HG02798 (cell line): ENCODE data around the gene MC2R.
A peak's percentile ranks its signal among the peaks of the same experiment; 100 is the strongest.
"Not testable (repeated sequence)": the region's sequence is repeated elsewhere in the genome, so short reads cannot be mapped to it uniquely, and the experiment has no call there.

ENCODE experiments used
- ATAC-seq: cut with Tn5 transposase; IDR thresholded peaks from one replicate; pipeline ENCODE4 v1.9.1; 2021; ENCODE audit warnings: mild to moderate bottlenecking; ENCODE audit not compliant: unreplicated experiment, poor library complexity

MC2R gene

DNA sequence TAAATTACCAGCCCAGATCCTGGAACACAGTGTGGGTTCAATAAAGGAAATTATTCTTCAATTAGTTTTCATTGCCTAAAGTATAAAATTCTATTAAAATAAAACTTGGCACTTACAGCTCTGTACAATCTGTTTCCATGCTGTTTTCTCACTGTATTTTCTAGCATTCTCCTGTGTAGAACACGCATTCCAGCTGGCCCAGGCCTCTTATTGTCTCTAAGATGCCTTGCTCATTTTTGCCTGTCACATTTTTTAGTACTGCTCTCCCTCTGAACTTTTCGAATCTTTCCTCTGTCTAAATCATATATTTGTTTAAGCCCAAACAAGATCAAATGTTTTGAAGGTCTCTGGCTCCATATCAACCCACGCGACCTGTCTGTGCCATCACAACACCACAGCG, 20.8 kb downstream of the MC2R start:
- no peak for ATAC-seq

GRCh38 chr18:13893418-13893760, 21.9 kb downstream of the MC2R start:
- peak; percentile 98 for ATAC-seq

- ATAC-seq = no peak
Measured at GRCh38 chr18:13892098-13892497, 23.2 kb downstream of the MC2R start.

- no peak for ATAC-seq
Measured at GRCh38 chr18:13890761-13891361, 24.5 kb downstream of the MC2R start.

GRCh38 chr18:13889671-13890070, 25.7 kb downstream of the MC2R start:
- ATAC-seq = no peak

DNA sequence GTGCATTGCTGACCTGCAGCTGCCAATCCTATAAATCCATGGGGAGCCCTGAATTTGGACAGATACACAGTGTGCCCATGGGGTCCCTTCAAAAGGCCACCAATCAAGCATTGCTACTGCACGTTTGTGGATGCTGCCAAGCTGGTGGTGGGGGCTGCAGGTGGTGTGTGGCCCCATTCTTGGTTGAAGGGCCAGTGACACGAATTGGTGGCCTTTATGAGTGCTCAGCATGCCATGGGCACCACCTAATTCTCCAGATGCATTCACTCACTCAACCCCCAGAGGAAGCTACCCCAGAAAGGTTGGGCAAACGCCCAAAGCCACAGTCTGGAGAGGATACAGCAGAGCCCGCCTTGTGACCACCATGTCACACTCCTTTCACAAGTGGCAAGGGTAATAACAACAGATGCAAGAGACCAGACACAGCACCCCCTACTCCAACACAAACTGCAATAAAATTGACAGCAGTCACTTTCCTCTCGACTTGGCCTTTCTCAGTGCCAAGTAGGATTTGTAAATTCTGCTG, 27.1 kb downstream of the MC2R start:
- no peak for ATAC-seq

- ATAC-seq = no peak
Measured at GRCh38 chr18:13885009-13885408, 30.3 kb downstream of the MC2R start.

DNA sequence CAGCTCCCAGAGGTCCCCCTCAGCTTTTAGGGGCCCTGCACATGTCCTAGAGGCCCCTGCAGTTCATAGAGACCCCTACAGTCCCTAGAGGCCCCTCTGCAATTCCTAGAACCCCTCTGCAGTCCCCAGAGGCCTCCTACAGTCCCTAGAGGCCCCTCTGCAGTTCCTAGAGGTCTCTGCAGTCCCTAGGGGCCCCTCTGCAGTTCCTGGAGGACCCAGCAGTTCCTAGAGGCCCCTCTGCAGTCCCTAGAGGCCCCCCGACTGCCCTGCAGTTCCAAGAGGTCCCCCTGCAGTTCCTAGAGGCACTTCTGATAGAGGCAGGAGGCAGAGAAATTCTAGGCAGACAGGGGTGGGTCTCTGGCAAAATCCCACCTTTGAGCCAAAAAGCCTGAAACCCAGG, 35.4 kb downstream of the MC2R start:
- ATAC-seq = no peak

DNA sequence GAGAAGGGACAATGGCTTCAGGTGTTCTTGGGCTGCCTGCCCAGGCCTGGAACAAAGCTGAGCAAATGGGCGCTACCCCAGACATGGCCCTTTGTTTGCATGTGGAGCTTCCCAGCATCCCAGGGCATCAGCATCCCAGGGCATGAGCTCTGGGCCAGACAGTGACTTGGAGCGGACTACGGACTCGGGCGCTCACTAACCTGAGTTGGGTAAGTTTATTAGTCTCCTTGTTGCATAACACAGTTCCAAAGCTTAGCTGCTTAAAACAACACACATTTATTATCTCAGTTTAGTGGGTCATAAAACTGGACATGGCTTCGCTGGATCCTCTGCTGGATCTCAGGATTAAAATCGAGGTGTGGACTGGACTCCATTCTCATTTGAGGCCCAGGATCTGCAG, 35.8 kb downstream of the MC2R start:
- ATAC-seq = no peak

- no peak for ATAC-seq
Measured at GRCh38 chr18:13878857-13879256, 36.5 kb downstream of the MC2R start.

DNA sequence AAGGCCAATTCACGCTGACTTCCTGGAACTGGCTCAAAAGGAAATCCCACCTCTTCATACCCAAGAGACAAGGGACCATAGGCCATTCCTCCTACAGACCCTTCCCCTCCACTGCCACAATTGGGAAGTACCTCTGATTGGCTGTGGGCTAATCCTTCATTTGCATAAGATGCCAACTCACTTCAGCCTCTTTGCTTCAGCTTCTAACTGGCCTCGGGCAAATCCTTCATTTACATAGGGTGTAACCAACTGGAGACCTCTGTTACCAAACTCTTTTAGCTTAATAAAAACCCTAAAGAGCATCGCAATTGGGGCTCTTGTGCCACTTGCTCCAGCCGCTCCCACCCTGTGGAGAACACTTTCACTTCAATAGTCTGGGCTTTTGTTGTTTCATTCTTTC, 38.2 kb downstream of the MC2R start:
- ATAC-seq = no peak

DNA sequence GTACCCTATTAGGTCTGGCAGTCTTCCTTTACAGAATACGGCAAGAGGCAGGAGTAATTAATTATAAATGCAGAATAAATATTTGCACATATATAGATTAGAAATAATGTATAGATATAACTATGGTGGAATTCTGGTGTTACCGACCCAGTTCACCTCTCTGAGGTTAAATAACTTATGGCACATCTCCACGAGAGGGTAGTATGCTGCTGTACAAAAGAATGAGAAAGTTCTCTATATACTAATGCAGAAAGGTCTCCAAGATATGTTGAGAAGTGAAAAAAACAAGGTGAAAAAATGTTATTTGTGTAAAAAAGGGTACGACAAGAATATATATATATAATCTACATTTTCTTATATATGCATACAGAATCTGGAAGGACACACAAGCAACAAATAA, 40.8 kb downstream of the MC2R start:
- no peak for ATAC-seq

GRCh38 chr18:13872932-13873331, 42.4 kb downstream of the MC2R start:
- ATAC-seq = no peak

- no peak for ATAC-seq
Measured at GRCh38 chr18:13872373-13872772, 43.0 kb downstream of the MC2R start.

- ATAC-seq = no peak
Measured at GRCh38 chr18:13871701-13872100, 43.6 kb downstream of the MC2R start.

- ATAC-seq = no peak
Measured at GRCh38 chr18:13868501-13869271, 46.6 kb downstream of the MC2R start.

DNA sequence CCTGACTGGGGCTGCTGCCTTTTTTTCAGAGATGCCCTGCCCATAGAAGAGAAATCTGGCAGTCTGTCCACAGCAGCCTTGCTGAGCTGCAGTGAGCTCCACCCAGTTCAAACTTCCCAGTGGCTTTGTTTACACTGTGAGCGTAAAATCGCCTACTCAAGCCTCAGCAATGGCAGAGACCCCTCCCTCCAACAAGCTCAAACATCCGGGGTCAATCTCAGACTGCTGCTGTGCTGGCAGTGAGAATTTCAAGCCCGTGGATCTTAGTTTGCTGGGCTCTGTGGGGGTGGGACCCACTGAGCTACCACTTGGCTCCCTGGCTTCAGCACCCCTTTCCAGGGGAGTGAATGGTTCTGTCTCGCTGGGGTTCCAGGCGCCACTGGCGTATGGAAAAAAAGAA, 52.4 kb downstream of the MC2R start:
- not testable (repeated sequence) for ATAC-seq

GRCh38 chr18:13849791-13850190, 65.5 kb downstream of the MC2R start:
- ATAC-seq = no peak

GRCh38 chr18:13836559-13836958, 78.8 kb downstream of the MC2R start:
- ATAC-seq = no peak

DNA sequence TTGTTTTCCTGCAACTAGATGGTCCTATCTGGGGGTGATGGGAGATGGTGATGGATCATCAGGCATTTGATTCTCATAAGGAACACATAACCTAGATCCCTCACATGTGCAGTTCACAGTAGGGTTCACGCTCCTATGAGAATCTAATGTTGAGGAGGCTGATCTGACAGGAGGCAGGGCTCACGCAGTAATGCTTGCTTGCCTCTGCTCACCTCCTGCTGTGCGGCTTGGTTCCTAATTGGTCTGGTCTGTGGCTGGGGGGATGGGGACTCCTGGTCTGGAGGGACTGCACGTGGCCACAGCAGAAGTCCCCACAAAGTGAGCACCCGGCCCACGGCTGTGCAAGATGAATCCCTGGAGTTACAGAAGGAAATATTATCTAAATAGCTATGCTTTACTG, 80.1 kb downstream of the MC2R start:
- no peak for ATAC-seq

- ATAC-seq = no peak
Measured at GRCh38 chr18:13834496-13835015, 80.8 kb downstream of the MC2R start.
